Mesodermal cell (in vitro differentiated cells): ENCODE results near the gene CCDC28A.

ENCODE experiments used
- H3K27ac ChIP-seq: 2 replicates; pipeline ENCODE4 v1.7.0; 2013; ENCODE audit warnings: mild to moderate bottlenecking, low read depth, low read length, moderate library complexity; ENCODE audit not compliant: severe bottlenecking
- H3K36me3 ChIP-seq: 2 replicates; pipeline ENCODE4 v1.7.1; 2013; ENCODE audit warnings: mild to moderate bottlenecking, low read length, moderate library complexity; ENCODE audit not compliant: control insufficient read depth, insufficient read depth
- H3K4me1 ChIP-seq: one replicate; pipeline ENCODE4 v1.7.1; 2013; ENCODE audit warnings: mild to moderate bottlenecking, low read length; ENCODE audit not compliant: insufficient read depth, control insufficient read depth, poor library complexity, severe bottlenecking
- H3K4me3 ChIP-seq: 2 replicates; pipeline ENCODE4 v1.7.0; 2013; ENCODE audit warnings: low read length, control low read depth, mild to moderate bottlenecking; ENCODE audit not compliant: insufficient read depth, poor library complexity, severe bottlenecking; ENCODE audit errors: extremely low read depth
- H3K9me3 ChIP-seq: 2 replicates; pipeline ENCODE4 v1.7.1; 2013; ENCODE audit warnings: mild to moderate bottlenecking, low read length, moderate library complexity; ENCODE audit not compliant: control insufficient read depth
- WGBS, 2 experiments: methylation state at CpG; one replicate each; pipeline ENCODE4 v1.1.5; 2013; ENCODE audit warnings: missing lambda C conversion rate in 2 of 2; ENCODE audit not compliant: insufficient coverage in 2 of 2; 5-methylcytosine and 5-hydroxymethylcytosine counted together

CCDC28A gene

DNA sequence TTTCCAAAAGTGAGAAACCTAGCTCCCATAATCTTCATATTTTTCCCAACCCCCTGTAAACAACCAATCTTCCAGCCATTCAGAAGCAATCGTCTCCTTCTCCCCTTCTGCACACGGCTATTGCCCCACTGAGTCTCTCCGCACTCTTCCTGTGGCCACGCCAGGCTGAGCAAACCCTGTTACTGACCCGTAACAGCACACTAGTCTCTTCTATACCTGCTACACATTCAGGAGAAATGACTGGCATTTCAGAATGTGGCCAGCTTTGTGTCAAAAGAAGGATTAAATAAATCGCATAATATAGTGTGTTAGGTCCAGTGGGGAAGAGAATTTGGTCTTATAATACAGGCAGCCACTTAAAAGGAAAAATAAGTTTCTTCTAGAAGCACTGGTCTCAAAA is 63.7 kb downstream of the CCDC28A start:
- no peaks in the 10 kb centered on the region for H3K9me3 ChIP-seq
- H3K4me3 ChIP-seq, result no peak overlapping the region
- 95% methylated on average over 5 of the region's 6 CpGs; no CpG with 5 or more reads in 1 of the 2 experiments for WGBS, 2 experiments
- no peaks in the 10 kb centered on the region for H3K4me1 ChIP-seq
- no peaks in the 10 kb centered on the region for H3K36me3 ChIP-seq
- no peak overlapping the region for H3K27ac ChIP-seq
